ENCODE measurements around the gene HEPHL1.
"Not testable (repeated sequence)": the region's sequence is repeated elsewhere in the genome, so short reads cannot be mapped to it uniquely, and the experiment has no call there.

HEPHL1 gene

GRCh38 chr11:94117197-94117574, 96.0 kb downstream of the HEPHL1 start:
- no peak for DNase-seq (ENCODE audit: low read depth in 2 of 2)
- no peak for TF ChIP-seq CTCF (IDR thresholded peaks at IDR 0.05; ENCODE audit: low read depth, low read length)
- no peak overlapping the region for H3K4me3 ChIP-seq (replicated peaks in 1 of 2; ENCODE audit: low read depth in 2 of 2, low read length in 2 of 2)

- DNase-seq (ENCODE audit: low read depth in 2 of 2), result peak in 1 of 2 donors; percentile 59
- TF ChIP-seq CTCF (IDR thresholded peaks at IDR 0.05; ENCODE audit: low read depth, low read length), result no peak
- H3K4me3 ChIP-seq (replicated peaks in 1 of 2; ENCODE audit: low read depth in 2 of 2, low read length in 2 of 2), result no peak overlapping the region
Measured at GRCh38 chr11:94117871-94118270, 96.7 kb downstream of the HEPHL1 start.

- not testable (repeated sequence) for H3K4me3 ChIP-seq (replicated peaks in 1 of 2; ENCODE audit: low read depth in 2 of 2, low read length in 2 of 2); DNase-seq (ENCODE audit: low read depth in 2 of 2)
Measured at GRCh38 chr11:94119676-94120075, 98.5 kb downstream of the HEPHL1 start.

GRCh38 chr11:94120516-94120915, 99.4 kb downstream of the HEPHL1 start:
- not testable (repeated sequence) for DNase-seq (ENCODE audit: low read depth in 2 of 2); H3K4me3 ChIP-seq (replicated peaks in 1 of 2; ENCODE audit: low read depth in 2 of 2, low read length in 2 of 2)

- H3K4me3 ChIP-seq (replicated peaks in 1 of 2; ENCODE audit: low read depth in 2 of 2, low read length in 2 of 2), result no peak overlapping the region
- no peak for TF ChIP-seq CTCF (IDR thresholded peaks at IDR 0.05; ENCODE audit: low read depth, low read length)
- peak in 1 of 2 donors; percentile 74 for DNase-seq (ENCODE audit: low read depth in 2 of 2)
Measured at GRCh38 chr11:94120946-94121345, 99.8 kb downstream of the HEPHL1 start.

- no peak overlapping the region for H3K4me3 ChIP-seq (replicated peaks in 1 of 2; ENCODE audit: low read depth in 2 of 2, low read length in 2 of 2)
- TF ChIP-seq CTCF (IDR thresholded peaks at IDR 0.05; ENCODE audit: low read depth, low read length), result no peak
- no peak for DNase-seq (ENCODE audit: low read depth in 2 of 2)
Measured at GRCh38 chr11:94125407-94126115, 104.4 kb downstream of the HEPHL1 start.

GRCh38 chr11:94127638-94128037, 106.5 kb downstream of the HEPHL1 start:
- DNase-seq (ENCODE audit: low read depth in 2 of 2), result no peak
- TF ChIP-seq CTCF (IDR thresholded peaks at IDR 0.05; ENCODE audit: low read depth, low read length), result no peak
- H3K4me3 ChIP-seq (replicated peaks in 1 of 2; ENCODE audit: low read depth in 2 of 2, low read length in 2 of 2), result peak overlapping the region in 1 of 2 donors; percentile 87

- no peak for DNase-seq (ENCODE audit: low read depth in 2 of 2)
- TF ChIP-seq CTCF (IDR thresholded peaks at IDR 0.05; ENCODE audit: low read depth, low read length), result no peak
- peak overlapping the region; percentile 82 to 87 for H3K4me3 ChIP-seq (replicated peaks in 1 of 2; ENCODE audit: low read depth in 2 of 2, low read length in 2 of 2)
Measured at GRCh38 chr11:94128291-94128745, 107.2 kb downstream of the HEPHL1 start.

Measured in cardiac fibroblast (primary cell).